GM18498 (cell line): ENCODE data around the gene B4GALNT3.
A peak's percentile ranks its signal among the peaks of the same experiment; 100 is the strongest.

Experiments
- ATAC-seq: cut with Tn5 transposase; IDR thresholded peaks from one replicate; pipeline ENCODE4 v1.9.1; 2021; ENCODE audit warnings: mild to moderate bottlenecking, moderate library complexity; ENCODE audit not compliant: unreplicated experiment

Gene B4GALNT3

DNA sequence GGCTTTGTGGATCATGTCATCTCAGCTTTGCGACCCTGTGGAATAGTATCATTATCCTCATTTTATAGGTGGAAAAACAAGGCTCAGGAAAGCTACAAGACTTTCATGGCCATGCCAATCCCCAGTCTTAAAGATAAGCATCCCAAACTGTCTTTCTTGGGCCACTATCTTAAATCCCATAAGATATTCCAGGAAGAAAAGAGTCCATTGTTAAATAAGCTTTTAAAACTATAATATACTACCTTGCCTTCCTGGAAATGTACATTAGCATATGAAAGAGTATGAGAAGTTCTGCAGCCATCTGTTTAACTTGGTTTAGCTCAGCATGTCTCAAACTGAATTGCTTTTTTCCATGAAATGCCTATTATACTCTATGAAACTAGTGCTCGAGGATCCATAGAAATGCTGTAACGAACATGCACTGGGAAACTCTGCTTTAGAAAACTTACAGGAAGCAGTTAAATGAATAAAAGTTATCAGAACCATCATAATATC, 77.1 kb downstream of the B4GALNT3 start:
- ATAC-seq, result no peak

DNA sequence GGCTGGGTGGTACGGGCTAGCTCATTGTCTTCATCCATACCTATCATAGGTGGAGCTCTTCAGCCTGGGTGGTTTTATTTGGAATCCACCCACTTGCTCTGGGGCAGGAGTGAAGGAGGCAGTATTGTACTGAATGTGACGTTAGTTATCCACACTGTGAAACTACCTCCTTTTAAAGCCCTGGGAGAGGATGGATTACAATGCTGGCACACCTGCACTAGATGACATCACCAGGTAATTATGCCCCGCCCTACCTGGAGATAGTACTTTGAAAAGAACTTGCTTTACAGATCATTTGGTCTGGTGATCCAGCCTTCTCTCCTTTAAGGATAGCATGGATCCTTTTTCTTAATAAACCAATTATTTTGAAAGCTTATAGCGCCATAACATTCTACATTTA, 78.0 kb downstream of the B4GALNT3 start:
- ATAC-seq, result no peak

DNA sequence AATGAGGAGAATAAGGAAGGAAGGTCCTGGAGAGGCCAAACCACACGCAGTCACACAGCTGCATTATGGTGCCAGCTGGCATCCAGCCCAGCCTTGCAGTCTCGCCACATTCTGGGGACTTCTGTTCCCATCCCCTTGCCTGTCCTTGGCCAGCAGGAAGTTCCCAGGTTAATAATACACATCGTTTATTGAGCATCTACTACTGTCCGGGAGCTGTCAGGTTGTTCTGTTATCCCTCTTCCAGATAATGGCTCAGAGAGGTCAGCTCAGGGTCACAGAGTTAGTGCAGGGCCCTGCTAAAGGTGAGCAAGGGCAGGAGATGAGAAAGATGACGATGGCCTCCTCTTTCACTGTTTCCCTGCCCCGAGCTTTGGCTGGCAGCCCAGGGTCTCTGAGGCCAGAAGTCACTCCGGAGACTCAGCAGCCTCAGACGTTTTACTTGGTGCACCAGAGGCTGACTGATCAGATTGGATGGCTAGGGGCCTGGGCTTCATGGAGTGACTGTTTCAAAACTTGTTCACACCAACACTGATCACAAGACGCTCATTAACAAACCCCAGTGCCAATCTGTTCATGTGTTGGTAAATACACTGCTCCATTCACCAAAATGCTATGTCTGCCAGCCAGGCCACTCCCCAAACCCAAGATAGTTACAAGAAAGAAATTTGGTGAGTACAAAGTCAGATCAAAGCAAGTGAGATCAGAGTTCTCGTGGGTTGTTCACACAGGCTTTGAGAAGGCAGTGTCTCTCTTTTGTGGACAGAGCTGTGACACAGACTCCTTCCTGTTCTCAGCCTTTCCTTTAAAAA, 79.2 kb downstream of the B4GALNT3 start:
- ATAC-seq, result no peak

- ATAC-seq, result no peak
These were observed 80.0 kb downstream of the B4GALNT3 start for GRCh38 chr12:539540-540310.

DNA sequence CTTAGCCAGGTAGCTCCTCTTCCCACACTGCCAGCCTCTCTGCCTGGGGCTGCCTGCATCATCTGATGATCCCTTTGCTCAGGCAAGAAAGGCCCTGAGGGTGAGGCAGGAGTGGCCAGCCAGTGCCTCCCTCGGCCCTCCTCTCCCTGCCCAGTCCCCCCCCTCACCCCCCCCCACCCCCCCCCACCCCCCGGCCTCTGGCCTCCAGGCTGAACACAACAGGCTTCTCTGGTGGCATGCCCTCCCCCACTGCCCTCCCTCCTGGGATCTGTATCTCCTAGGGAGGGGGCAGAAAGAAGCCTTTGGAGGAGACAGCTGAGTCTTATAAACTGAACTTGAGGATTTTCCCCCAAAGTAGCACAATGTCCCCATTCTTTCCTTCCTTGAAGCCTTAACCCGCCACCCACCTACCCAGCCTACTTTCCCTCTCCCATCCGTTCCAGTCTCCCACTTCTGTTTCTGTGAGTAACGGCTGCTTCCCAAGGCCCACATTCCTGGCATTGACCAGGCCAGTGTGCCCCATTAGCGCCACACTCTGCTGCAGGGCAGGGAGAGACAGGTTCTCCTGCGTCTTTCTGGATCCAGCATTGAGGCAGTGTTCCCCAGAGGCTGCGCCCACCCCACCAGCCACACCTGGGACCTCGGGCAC, 82.1 kb downstream of the B4GALNT3 start:
- ATAC-seq, result no peak

DNA sequence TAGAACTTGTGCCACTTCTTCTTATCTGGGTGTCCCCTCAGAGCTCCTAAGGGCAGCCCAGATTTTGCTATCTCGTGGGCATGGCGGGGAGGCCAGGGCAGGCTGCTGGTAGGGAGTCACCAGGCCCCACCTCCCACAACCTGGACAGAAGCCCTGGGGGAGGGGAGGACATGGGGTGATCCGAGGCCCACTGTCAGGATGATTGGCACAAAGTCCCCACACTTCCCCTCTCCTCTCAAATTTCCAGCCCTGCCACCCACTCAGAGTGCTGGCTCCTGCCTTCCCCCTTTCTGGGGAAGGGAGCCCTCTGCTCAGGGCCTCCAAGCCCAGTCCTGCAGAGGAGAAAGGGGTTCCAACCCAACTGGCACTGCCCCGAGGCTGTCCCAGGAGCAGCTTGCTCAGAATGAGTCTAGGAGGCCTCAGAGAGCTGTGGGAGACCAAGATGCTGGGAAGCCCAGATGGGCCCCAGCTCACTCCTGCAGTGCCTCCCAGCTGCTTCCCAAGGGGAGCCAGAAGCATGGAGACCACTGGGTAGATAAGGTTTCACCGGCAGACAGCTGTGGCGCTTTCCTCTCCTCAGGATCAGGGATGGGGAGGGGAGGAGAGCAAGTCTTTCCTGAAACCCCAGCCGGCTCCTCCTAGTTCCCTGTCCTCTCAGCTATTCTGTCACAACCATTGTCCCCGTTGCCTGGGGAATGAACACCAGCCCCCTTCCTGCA, 82.8 kb downstream of the B4GALNT3 start:
- ATAC-seq, result no peak

GRCh38 chr12:543114-543451, 83.3 kb downstream of the B4GALNT3 start:
- no peak for ATAC-seq

- no peak for ATAC-seq
These were observed 84.4 kb downstream of the B4GALNT3 start for GRCh38 chr12:544142-544541.

DNA sequence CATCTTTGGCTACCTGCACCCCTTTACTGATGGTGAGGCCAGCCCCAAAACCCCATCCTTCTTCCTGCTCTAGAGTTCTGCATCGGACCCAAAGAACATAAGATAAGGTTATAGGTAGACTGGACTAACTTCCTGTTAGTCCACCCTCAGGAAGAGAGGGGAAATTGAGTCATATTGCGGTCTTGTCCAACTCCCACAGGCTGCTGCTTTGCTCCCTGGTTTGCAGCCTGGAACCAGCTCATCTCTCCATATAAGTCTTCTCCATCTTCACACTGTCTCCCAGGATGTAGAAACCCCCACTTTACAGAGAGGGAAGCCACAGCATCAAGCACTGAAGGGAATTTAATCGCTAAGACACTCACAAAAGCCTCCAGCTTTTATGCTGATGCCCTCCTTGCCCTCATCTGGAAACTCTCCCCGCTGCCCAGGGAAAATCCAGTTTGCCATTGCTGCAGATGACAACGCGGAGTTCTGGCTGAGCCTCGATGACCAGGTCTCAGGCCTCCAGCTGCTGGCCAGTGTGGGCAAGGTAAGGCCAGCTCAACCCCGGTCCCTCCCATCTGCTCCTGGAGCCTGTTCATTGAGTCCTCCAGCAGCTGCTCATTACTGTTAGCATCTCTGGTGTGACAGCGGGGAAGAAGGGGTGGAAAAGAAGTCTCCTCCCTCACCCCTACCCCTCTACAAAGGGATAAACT, 85.3 kb downstream of the B4GALNT3 start:
- ATAC-seq, result no peak

- no peak for ATAC-seq
These were observed 86.1 kb downstream of the B4GALNT3 start for GRCh38 chr12:545835-546234.

DNA sequence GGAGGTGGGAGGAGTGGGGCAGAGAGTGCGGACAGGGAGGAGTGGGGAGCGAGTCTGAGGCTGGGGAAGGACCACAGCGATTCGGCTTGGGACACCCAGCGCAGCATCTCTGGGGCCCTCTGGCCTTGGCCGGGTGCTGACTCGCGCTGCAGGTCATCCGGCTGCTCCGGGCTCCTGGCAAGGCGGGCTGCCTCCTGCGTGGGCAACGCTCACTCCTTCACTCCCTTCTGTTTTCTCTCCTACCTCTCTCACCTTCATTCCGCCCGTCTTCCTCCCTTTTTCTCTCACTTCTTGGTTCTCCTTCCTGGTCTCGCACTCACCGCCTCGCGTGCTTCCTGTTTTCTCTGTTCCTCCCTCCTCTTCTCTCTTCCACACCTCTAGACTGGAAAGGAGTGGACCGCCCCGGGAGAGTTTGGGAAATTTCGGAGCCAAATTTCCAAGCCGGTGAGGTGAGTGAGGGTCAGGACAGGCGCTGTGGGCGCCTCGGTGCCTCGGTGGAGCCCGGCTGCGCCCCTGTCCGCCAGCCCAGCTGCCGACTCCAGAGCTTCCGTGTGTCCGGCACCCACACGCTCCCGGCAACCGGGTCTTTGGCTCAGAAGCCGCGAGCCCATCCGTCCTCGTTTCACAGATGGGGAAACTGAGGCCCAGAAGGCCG, 86.7 kb downstream of the B4GALNT3 start:
- no peak for ATAC-seq

- peak; percentile 48 for ATAC-seq
These were observed 87.4 kb downstream of the B4GALNT3 start for GRCh38 chr12:546920-547845.

DNA sequence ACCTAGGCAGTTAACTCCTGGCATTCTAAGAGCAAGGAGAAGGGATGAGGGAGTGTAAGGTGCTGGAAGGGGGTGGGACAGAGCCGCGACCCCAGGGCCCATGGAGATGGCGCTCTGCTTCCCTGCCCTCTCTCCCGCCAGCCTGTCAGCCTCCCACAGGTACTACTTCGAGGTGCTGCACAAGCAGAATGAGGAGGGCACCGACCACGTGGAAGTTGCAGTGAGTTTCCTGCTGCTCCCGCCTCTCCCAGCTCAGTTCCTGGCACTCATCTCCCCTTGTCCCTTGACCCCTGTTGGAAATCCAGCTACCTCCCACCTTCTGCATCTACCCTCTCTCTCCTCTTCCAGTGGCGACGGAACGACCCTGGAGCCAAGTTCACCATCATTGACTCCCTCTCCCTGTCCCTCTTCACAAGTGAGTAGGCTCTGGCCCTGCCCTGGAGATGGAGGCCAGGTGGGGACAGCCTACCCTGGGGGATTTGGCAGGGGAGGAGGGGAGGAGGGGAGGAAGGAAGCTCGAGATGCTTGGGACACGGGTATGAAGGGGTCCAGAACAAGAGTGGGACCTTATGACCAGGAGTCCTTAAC, 88.2 kb downstream of the B4GALNT3 start:
- ATAC-seq, result no peak

- no peak for ATAC-seq
These were observed 89.8 kb downstream of the B4GALNT3 start for GRCh38 chr12:549476-550082.

DNA sequence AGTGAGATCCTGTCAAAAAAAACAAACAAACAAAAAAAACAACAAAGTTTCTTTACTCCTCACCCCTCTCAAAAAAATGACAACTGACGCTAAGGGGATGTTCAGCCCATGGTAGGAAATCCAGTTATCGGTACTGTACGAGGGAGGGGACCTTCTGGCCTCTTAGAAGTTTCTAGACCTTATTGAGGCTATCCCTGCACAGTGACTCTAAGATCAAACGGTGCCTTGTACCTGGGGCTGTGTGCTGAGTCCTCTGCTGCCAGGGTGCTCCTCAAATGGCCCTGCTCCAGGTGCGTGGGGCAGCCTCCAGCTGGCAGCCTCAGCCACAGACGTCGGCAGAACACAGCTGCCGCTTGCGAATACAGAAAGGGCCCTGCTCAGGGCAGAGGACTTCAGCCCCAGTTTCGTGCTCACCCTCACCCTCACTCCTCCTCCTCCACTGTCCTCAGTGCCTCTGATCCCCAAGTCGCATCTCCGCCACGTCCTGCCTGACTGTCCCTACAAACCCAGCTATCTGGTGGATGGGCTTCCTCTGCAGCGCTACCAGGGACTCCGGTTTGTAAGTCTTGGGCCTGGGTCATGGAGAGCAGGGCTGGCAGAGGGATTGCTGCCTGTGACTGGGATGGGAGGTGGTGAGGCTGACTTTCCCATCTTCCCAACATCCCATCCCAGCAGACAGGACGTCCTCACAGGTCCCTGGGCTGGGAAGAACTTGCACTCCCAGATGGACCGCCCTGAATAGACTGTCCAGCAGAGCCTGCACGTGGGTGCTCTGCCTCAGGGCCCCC, 90.9 kb downstream of the B4GALNT3 start:
- ATAC-seq, result no peak

DNA sequence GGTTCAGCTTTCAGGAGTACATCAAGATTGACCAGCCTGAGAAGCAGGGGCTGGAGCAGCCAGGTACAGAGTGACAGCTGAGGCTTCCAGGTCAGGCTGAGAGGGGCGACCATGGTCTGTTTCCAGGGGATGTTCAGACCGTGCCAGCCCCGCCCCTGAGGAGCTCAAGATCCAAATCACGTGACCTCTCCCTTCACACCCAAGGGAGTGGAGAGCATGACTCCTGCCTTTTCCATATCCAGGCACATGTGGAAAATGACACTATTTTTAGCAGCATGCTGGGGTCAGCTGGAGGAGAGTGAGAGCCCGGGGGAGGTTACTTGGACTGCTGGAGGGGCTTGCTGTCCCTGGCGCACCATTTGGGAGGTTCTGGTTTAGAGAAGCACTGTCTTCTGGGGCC, 92.7 kb downstream of the B4GALNT3 start:
- ATAC-seq, result no peak
